Testis (tissue), 3 donors: ENCODE measurements around the gene ATG7. TPM values are rescaled to one million over a fixed set of nuclear protein-coding genes. Genes with fewer than 3 reads are reported as not detected.

Source experiments
- DNase-seq: peaks from one replicate; pipeline ENCODE4 v3.0.0-alpha.2; 2019
- H3K27ac ChIP-seq, 2 donors: fragments of 200-600 bp; sonication (generic); one replicate each; pipeline ENCODE4 v1.5.1; 2019
- H3K27me3 ChIP-seq: fragments of 200-600 bp; sonication (generic); one replicate; pipeline ENCODE4 v1.5.1; 2019
- H3K36me3 ChIP-seq: fragments of 200-600 bp; sonication (generic); one replicate; pipeline ENCODE4 v1.5.1; 2017; ENCODE audit warnings: low read depth; ENCODE audit errors: missing control alignments
- H3K4me1 ChIP-seq: fragments of 200-600 bp; sonication (generic); one replicate; pipeline ENCODE4 v1.5.1; 2019
- H3K4me3 ChIP-seq, 2 donors: fragments of 200-600 bp; sonication (generic); one replicate each; pipeline ENCODE4 v1.5.1; 2017 to 2019
- H3K9me3 ChIP-seq: fragments of 200-600 bp; sonication (generic); one replicate; pipeline ENCODE4 v1.5.1; 2017
- CTCF ChIP-seq, 3 experiments: fragments of 450-650 bp in 2 of 3; fragments of 200-600 bp in 1 of 3; sonication (generic) in 1 of 3; IDR thresholded peaks; one replicate each; pipeline ENCODE4 v1.5.1; 2016 to 2019; ENCODE audit warnings: antibody characterized with exemption in 3 of 3, mild to moderate bottlenecking in 2 of 3, moderate library complexity in 1 of 3
- POLR2A ChIP-seq: fragments of 450-650 bp; IDR thresholded peaks from one replicate; pipeline ENCODE4 v1.6.1; 2017; ENCODE audit warnings: antibody characterized with exemption, mild to moderate bottlenecking, moderate library complexity
- WGBS, 2 donors: methylation state at CpG; one replicate each; pipeline ENCODE4 v1.1.5; 2018; 5-methylcytosine and 5-hydroxymethylcytosine counted together
- intact Hi-C: fragments of 100-400 bp; cut with DNase I; formaldehyde crosslinking; loops from one replicate; pipeline ENCODE4 v1.15.1; 2023; ENCODE audit warnings: low total_unique reads
- polyA plus RNA-seq: library from polyadenylated mRNA; stranded (reverse); fragments of 350-450 nt; fragmentation: Illumina TruSeq; extraction: RNeasy Lipid Tissue Mini Kit (QIAGEN cat#74804); gene quantifications from one replicate; pipeline ENCODE4 v1.2.3, GENCODE V29; 2014; ENCODE audit warnings: low read depth, low replicate concordance; ENCODE audit not compliant: insufficient read depth
- total RNA-seq, 2 donors: library from RNA; depleted of rRNA; stranded (reverse); fragments of >200 nt; gene quantifications; one replicate each; pipeline ENCODE4 v1.2.3, GENCODE V29; 2016

ATG7 gene
- total and polyA plus RNA-seq, 3 donors from 2014 or later, result 52.9 to 95.4 (median 86.0) TPM

DNA sequence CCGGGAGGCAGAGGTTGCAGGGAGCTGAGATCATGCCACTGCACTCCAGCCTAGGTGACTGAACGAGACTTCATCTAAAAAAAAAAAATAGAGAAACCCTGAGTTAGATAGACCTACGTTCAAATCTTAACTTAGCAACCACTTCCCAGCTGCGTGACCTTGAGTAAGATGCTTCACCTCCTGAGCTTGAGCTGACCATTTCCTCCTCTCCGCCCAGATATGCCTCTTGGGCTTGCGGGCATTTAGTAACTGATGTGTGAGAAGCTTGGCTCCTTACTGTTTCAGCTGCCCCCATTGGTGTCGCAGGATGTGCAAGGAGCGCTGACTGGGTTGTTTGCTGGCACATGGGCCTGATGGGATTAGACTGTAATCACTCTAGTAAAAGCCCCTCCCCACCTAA, 26.9 kb upstream of the ATG7 start:
- Histone ChIP-seq H3K9me3 (no peaks in the 10 kb centered on the region), H3K4me1 (no peaks in the 10 kb centered on the region), H3K36me3 (no peaks in the 10 kb centered on the region), H3K27me3 (no peaks in the 10 kb centered on the region), H3K4me3 (no peak overlapping the region), H3K27ac (no peak overlapping the region)
- WGBS, 2 donors, result 80 to 88% methylated on average over 8 of the region's 8 CpGs
- intact Hi-C loops, result no loop called here
- TF ChIP-seq CTCF (IDR thresholded peaks at IDR 0.05) (no peak), POLR2A (no peak)
- no peak for DNase-seq

GRCh38 chr3:11245827-11246662, 26.2 kb upstream of the ATG7 start:
- Histone ChIP-seq H3K4me3 (no peak overlapping the region), H3K27ac (no peak overlapping the region), H3K27me3 (no peaks in the 10 kb centered on the region), H3K36me3 (no peaks in the 10 kb centered on the region), H3K9me3 (no peaks in the 10 kb centered on the region), H3K4me1 (no peaks in the 10 kb centered on the region)
- DNase-seq, result no peak
- intact Hi-C loops, result no loop called here
- WGBS, 2 donors, result 90 to 93% methylated on average over 6 of the region's 6 CpGs
- no peak for TF ChIP-seq POLR2A
- no peak for TF ChIP-seq CTCF (IDR thresholded peaks at IDR 0.05)

GRCh38 chr3:11246663-11246970, 25.6 kb upstream of the ATG7 start:
- Histone ChIP-seq H3K27ac (no peak overlapping the region), H3K36me3 (no peaks in the 10 kb centered on the region), H3K4me1 (no peaks in the 10 kb centered on the region), H3K27me3 (no peaks in the 10 kb centered on the region), H3K9me3 (no peaks in the 10 kb centered on the region), H3K4me3 (no peak overlapping the region)
- TF ChIP-seq CTCF (IDR thresholded peaks at IDR 0.05) (no peak), POLR2A (no peak)
- DNase-seq, result no peak
- WGBS, 2 donors, result 98 to 100% methylated on average over 2 of the region's 2 CpGs
- intact Hi-C loops, result no loop called here

DNA sequence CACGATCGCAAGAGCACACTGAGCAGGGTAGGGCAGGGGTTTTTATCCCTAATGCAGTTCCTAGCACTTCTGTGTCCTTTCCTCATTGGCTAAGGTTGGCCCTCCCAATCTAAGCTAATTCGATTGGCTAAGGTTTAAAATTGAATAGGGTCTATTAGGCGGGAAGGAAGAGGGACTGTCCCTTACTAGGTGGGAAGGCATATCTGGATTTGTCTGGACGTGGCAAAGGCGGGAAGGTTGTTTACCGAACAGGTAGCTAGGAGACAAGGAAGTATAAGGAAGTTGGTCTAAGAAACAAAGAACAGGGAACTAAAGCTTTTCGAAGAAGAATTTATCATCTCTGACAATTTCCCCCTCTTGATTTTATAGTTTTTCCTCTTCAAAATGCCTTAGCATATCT, 24.8 kb upstream of the ATG7 start:
- Histone ChIP-seq H3K27me3 (no peaks in the 10 kb centered on the region), H3K9me3 (no peaks in the 10 kb centered on the region), H3K4me1 (no peaks in the 10 kb centered on the region), H3K4me3 (no peak overlapping the region), H3K27ac (no peak overlapping the region), H3K36me3 (no peaks in the 10 kb centered on the region)
- intact Hi-C loops, result no loop called here
- no peak for TF ChIP-seq CTCF (IDR thresholded peaks at IDR 0.05)
- TF ChIP-seq POLR2A, result no peak
- 83 to 87% methylated on average over 8 of the region's 8 CpGs for WGBS, 2 donors
- no peak for DNase-seq

DNA sequence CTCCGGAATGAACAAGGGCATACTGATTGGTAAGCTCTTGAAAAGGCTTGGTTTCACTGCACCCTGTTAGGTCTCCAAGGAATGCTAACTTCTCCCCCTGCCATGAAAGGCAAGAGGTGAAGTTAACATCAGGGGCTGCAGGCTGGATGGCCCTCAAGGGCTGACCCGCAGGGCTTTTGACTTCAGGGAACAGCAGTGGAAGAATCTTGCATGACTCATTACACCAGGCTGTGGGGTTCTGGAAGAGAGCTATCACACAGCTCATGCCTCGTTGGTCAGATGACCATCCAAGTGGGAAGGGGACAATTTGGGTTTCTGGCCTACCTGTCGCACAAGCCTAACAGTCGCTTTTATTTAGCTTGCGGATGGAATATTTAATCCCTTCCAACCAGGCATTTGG, 23.6 kb upstream of the ATG7 start:
- H3K4me1 ChIP-seq, result no peaks in the 10 kb centered on the region
- no peak overlapping the region for H3K27ac ChIP-seq
- TF ChIP-seq POLR2A (no peak), CTCF (IDR thresholded peaks at IDR 0.05) (no peak)
- 91 to 95% methylated on average over 6 of the region's 6 CpGs for WGBS, 2 donors
- H3K9me3 ChIP-seq, result no peaks in the 10 kb centered on the region
- H3K27me3 ChIP-seq, result no peaks in the 10 kb centered on the region
- no peak for DNase-seq
- intact Hi-C loops, result no loop called here
- H3K4me3 ChIP-seq, result no peak overlapping the region
- H3K36me3 ChIP-seq, result no peaks in the 10 kb centered on the region
